Trophoblast cell (in vitro differentiated cells and primary cell): ENCODE results near the gene RASSF5.

ENCODE experiments used
- DNase-seq, 2 donors: peaks; one replicate each; pipeline ENCODE4 v3.0.0-alpha.2; 2016
- H2AFZ ChIP-seq: 2 replicates; pipeline ENCODE4 v1.6.1; 2013; ENCODE audit warnings: low read length, moderate library complexity, mild to moderate bottlenecking; ENCODE audit not compliant: insufficient read depth, poor library complexity
- H2AK5ac ChIP-seq: 2 replicates; pipeline ENCODE4 v1.6.1; 2013; ENCODE audit warnings: mild to moderate bottlenecking, low read length
- H2BK120ac ChIP-seq: 2 replicates; pipeline ENCODE4 v1.6.1; 2013; ENCODE audit warnings: low read length, mild to moderate bottlenecking, moderate library complexity; ENCODE audit not compliant: insufficient read depth, poor library complexity
- H2BK12ac ChIP-seq: 2 replicates; pipeline ENCODE4 v1.6.1; 2013; ENCODE audit warnings: mild to moderate bottlenecking, low read length, moderate library complexity
- H2BK5ac ChIP-seq: 2 replicates; pipeline ENCODE4 v1.6.1; 2013; ENCODE audit warnings: low read length, low read depth, moderate library complexity, mild to moderate bottlenecking; ENCODE audit not compliant: poor library complexity
- H3K14ac ChIP-seq: 2 replicates; pipeline ENCODE4 v1.6.1; 2013; ENCODE audit warnings: mild to moderate bottlenecking, low read length
- H3K18ac ChIP-seq: 2 replicates; pipeline ENCODE4 v1.6.1; 2013; ENCODE audit warnings: mild to moderate bottlenecking, low read length
- H3K23ac ChIP-seq: 2 replicates; pipeline ENCODE4 v1.6.1; 2013; ENCODE audit warnings: low read length
- H3K27ac ChIP-seq: 2 replicates; pipeline ENCODE4 v1.5.1; 2013; ENCODE audit warnings: low read depth, mild to moderate bottlenecking, inconsistent platforms, low read length, moderate library complexity
- H3K27me3 ChIP-seq: 2 replicates; pipeline ENCODE4 v1.6.1; 2013; ENCODE audit warnings: inconsistent platforms, mild to moderate bottlenecking, low read length, moderate library complexity; ENCODE audit not compliant: insufficient read depth
- H3K36me3 ChIP-seq, 2 experiments: 1 replicate in 1 of 2; 2 replicates in 1 of 2; pipeline ENCODE4 v1.6.1; 2013; ENCODE audit warnings: low read length in 2 of 2, mild to moderate bottlenecking in 2 of 2, moderate library complexity in 1 of 2; ENCODE audit not compliant: insufficient read depth in 2 of 2, control insufficient read depth in 1 of 2
- H3K4ac ChIP-seq: 2 replicates; pipeline ENCODE4 v1.6.1; 2013; ENCODE audit warnings: low read depth, mild to moderate bottlenecking, low read length, moderate library complexity
- H3K4me1 ChIP-seq, 2 experiments: 1 replicate in 1 of 2; 2 replicates in 1 of 2; pipeline ENCODE4 v1.6.1; 2013; ENCODE audit warnings: low read length in 2 of 2, mild to moderate bottlenecking in 2 of 2, moderate library complexity in 1 of 2; ENCODE audit not compliant: insufficient read depth in 2 of 2, control insufficient read depth in 1 of 2
- H3K4me2 ChIP-seq: 2 replicates; pipeline ENCODE4 v1.6.1; 2013; ENCODE audit warnings: inconsistent platforms, mild to moderate bottlenecking, low read length, moderate library complexity
- H3K4me3 ChIP-seq: 2 replicates; pipeline ENCODE4 v1.5.1; 2013; ENCODE audit warnings: mild to moderate bottlenecking, low read depth, low read length, inconsistent platforms
- H3K79me1 ChIP-seq: one replicate; pipeline ENCODE4 v1.6.1; 2013; ENCODE audit warnings: low read length
- H3K79me2 ChIP-seq: 2 replicates; pipeline ENCODE4 v1.6.1; 2013; ENCODE audit warnings: low read length, mild to moderate bottlenecking; ENCODE audit not compliant: control insufficient read depth, insufficient read depth, poor library complexity
- H3K9ac ChIP-seq: 2 replicates; pipeline ENCODE4 v1.6.1; 2013; ENCODE audit warnings: mild to moderate bottlenecking, low read length
- H3K9me3 ChIP-seq: 2 replicates; pipeline ENCODE4 v1.6.1; 2013; ENCODE audit warnings: low read depth, mild to moderate bottlenecking, control low read depth, inconsistent platforms, low read length; ENCODE audit not compliant: insufficient read depth
- H4K12ac ChIP-seq: 2 replicates; pipeline ENCODE4 v1.6.1; 2013; ENCODE audit warnings: low read depth, mild to moderate bottlenecking, low read length, moderate library complexity
- H4K8ac ChIP-seq: 2 replicates; pipeline ENCODE4 v1.6.1; 2013; ENCODE audit warnings: low read depth, mild to moderate bottlenecking, low read length, moderate library complexity
- H4K91ac ChIP-seq: one replicate; pipeline ENCODE4 v1.6.1; 2013; ENCODE audit warnings: low read depth, mild to moderate bottlenecking, low read length, moderate library complexity
- WGBS: extraction: QIAGEN DNeasy Blood & Tissue Kit; methylation state at CpG from one replicate; pipeline ENCODE4 v1.1.7; 2013; ENCODE audit warnings: missing lambda C conversion rate; ENCODE audit not compliant: insufficient read length, insufficient coverage; ENCODE audit errors: extremely low coverage; 5-methylcytosine and 5-hydroxymethylcytosine counted together

Gene RASSF5

DNA sequence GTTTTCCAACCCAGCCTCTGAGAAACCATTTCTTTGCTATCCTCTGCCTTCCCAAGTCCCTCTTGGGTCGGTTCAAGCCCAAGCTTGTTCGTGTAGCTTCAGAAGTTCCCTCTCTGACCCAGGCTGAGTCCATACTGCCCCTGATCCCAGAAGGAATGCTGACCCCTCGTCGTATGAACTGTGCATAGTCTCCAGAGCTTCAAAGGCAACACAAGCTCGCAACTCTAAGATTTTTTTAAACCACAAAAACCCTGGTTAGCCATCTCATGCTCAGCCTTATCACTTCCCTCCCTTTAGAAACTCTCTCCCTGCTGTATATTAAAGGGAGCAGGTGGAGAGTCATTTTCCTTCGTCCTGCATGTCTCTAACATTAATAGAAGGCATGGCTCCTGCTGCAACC is 81.2 kb downstream of the RASSF5 start:
- H3K14ac ChIP-seq, result no peak overlapping the region
- WGBS, result no CpG with 5 or more reads among the region's 6 CpGs
- H3K36me3 ChIP-seq, result peaks cover 7 to 9% of the 10 kb centered on the region in 2 experiments

DNA sequence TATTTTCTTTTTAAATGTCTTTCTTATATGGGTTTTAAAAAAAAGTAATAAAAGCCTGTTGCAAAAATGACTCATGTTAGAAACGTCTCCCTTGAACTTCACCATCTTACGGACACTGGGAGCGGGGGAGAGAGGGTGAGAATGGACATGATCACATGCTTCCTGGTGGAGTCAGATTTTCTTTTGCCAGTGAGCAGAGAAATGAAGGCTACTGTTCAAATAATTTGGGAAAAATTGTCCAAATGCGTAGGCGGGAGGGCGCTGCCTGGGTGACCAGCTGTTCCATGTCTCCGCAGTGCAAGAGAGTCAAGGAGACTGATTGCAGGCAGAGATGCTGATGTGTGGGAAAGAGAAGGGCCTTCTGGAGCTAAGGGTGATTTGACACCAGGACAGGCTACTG is 81.9 kb downstream of the RASSF5 start:
- Histone ChIP-seq H3K9ac (no peak overlapping the region), H3K23ac (no peak overlapping the region), H4K8ac (no peak overlapping the region), H2AFZ (no peak overlapping the region), H3K4me3 (no peak overlapping the region), H4K12ac (no peak overlapping the region), H2AK5ac (no peak overlapping the region), H3K14ac (no peak overlapping the region), H2BK120ac (no peak overlapping the region), H3K18ac (no peak overlapping the region), H3K27ac (no peak overlapping the region), H2BK12ac (no peak overlapping the region), H3K79me1 (no peaks in the 10 kb centered on the region), H3K79me2 (no peaks in the 10 kb centered on the region), H3K4ac (no peak overlapping the region), H3K27me3 (no peaks in the 10 kb centered on the region), H3K4me2 (no peak overlapping the region), H3K36me3 (peaks cover 9 to 11% of the 10 kb centered on the region in 2 experiments), H3K9me3 (peaks cover 4% of the 10 kb centered on the region), H4K91ac (no peak overlapping the region), H2BK5ac (no peak overlapping the region), H3K4me1 (no peaks in the 10 kb centered on the region)
- no peak for DNase-seq
- no CpG with 5 or more reads among the region's 7 CpGs for WGBS

More for the DNA sequence above, 81.2 kb downstream of the RASSF5 start:
- H4K8ac ChIP-seq, result no peak overlapping the region
- no peaks in the 10 kb centered on the region for H3K27me3 ChIP-seq
- H3K9ac ChIP-seq, result no peak overlapping the region
- DNase-seq, result no peak
- H2BK120ac ChIP-seq, result no peak overlapping the region
- H3K4me3 ChIP-seq, result no peak overlapping the region
- no peak overlapping the region for H3K27ac ChIP-seq
- H2BK5ac ChIP-seq, result no peak overlapping the region
- H3K79me1 ChIP-seq, result no peaks in the 10 kb centered on the region
- no peaks in the 10 kb centered on the region for H3K79me2 ChIP-seq
- no peak overlapping the region for H3K23ac ChIP-seq
- no peak overlapping the region for H3K4me2 ChIP-seq
- no peak overlapping the region for H4K91ac ChIP-seq
- H3K4ac ChIP-seq, result no peak overlapping the region
- peaks cover 3% of the 10 kb centered on the region for H3K9me3 ChIP-seq
- H2AFZ ChIP-seq, result no peak overlapping the region
- H3K18ac ChIP-seq, result no peak overlapping the region
- no peak overlapping the region for H2AK5ac ChIP-seq
- no peak overlapping the region for H2BK12ac ChIP-seq
- no peak overlapping the region for H4K12ac ChIP-seq
- no peaks in the 10 kb centered on the region for H3K4me1 ChIP-seq

DNA sequence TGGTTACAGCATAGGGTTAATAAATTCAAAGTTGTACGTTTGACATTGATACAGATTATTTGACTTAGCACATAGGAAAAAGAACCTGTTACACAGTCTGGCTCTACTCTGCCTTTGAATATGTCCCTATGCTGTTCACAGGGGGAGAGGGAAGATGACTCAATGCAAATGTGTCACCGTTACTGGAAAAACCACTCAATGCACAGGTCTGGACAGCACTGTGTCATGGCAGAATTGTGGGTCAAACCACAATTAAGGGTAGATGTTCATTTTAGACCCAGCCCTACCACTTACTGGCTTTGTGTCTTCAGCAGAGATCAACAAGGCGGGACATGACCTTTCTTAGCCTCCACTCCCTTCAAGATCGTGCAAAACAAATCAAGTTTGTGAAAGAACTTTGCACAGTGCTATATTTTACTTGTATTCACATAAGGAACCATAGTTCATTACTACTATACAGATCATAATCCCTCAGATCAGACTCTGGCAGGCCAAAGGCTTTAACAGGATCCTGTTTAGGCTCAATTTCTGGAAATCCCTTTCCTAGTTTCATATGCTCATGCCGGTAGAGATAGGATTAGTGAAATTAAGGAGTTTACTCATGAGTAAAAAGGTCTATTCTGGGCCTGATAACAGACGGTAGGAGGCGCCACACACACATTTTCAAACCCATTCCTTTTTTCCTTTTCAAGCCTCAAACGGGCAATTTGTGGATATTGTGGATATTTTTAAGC is 82.9 kb downstream of the RASSF5 start:
- no peak overlapping the region for H2AK5ac ChIP-seq
- no peak overlapping the region for H4K12ac ChIP-seq
- H2BK120ac ChIP-seq, result no peak overlapping the region
- no peaks in the 10 kb centered on the region for H3K4me1 ChIP-seq
- no peak overlapping the region for H3K18ac ChIP-seq
- H3K36me3 ChIP-seq, result peaks cover 9 to 16% of the 10 kb centered on the region in 2 experiments
- no peak overlapping the region for H2BK5ac ChIP-seq
- H3K4ac ChIP-seq, result no peak overlapping the region
- no peak overlapping the region for H3K4me2 ChIP-seq
- no peak overlapping the region for H3K4me3 ChIP-seq
- H2BK12ac ChIP-seq, result no peak overlapping the region
- peak; percentile 35 to 47 for DNase-seq
- no peak overlapping the region for H3K27ac ChIP-seq
- no peaks in the 10 kb centered on the region for H3K79me2 ChIP-seq
- H3K9ac ChIP-seq, result no peak overlapping the region
- no peak overlapping the region for H4K91ac ChIP-seq
- no peak overlapping the region for H3K23ac ChIP-seq
- no peak overlapping the region for H2AFZ ChIP-seq
- no peaks in the 10 kb centered on the region for H3K79me1 ChIP-seq
- peaks cover 2% of the 10 kb centered on the region for H3K9me3 ChIP-seq
- no peaks in the 10 kb centered on the region for H3K27me3 ChIP-seq
- H4K8ac ChIP-seq, result no peak overlapping the region
- WGBS, result no CpG with 5 or more reads among the region's 8 CpGs
- H3K14ac ChIP-seq, result no peak overlapping the region

DNA sequence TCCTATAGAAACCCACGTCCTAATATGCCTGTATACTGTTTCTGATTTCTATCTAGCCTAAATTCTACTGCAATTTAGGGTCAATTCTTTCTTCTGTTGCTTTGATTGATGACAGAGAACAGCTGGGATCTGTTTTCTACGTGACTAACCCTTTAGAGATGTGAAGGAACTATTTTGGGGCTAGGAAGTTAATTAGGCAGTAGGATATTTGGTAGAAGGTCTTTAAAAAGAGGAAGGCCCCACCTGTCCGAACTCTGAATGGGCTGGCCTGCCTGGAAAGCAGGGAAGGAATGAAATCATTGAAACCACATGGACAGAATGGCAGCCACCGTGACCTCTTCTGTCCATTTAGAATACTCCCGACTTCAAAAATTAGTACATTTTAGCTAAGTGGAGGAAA is 83.9 kb downstream of the RASSF5 start:
- no peak for DNase-seq
- H2BK5ac ChIP-seq, result no peak overlapping the region
- peaks cover 2% of the 10 kb centered on the region for H3K9me3 ChIP-seq
- no peak overlapping the region for H2BK12ac ChIP-seq
- no peak overlapping the region for H3K4ac ChIP-seq
- no peak overlapping the region for H3K18ac ChIP-seq
- no peak overlapping the region for H2BK120ac ChIP-seq
- no peaks in the 10 kb centered on the region for H3K79me1 ChIP-seq
- no peak overlapping the region for H2AK5ac ChIP-seq
- H3K14ac ChIP-seq, result no peak overlapping the region
- no peak overlapping the region for H3K4me3 ChIP-seq
- no CpG with 5 or more reads among the region's 5 CpGs for WGBS
- no peak overlapping the region for H3K4me2 ChIP-seq
- H3K36me3 ChIP-seq, result peaks cover 11 to 21% of the 10 kb centered on the region in 2 experiments
- no peak overlapping the region for H4K91ac ChIP-seq
- no peak overlapping the region for H3K27ac ChIP-seq
- H3K9ac ChIP-seq, result no peak overlapping the region
- H4K12ac ChIP-seq, result no peak overlapping the region
- H3K79me2 ChIP-seq, result no peaks in the 10 kb centered on the region
- H3K4me1 ChIP-seq, result no peaks in the 10 kb centered on the region
- H3K27me3 ChIP-seq, result no peaks in the 10 kb centered on the region
- H2AFZ ChIP-seq, result no peak overlapping the region
- H3K23ac ChIP-seq, result no peak overlapping the region
- H4K8ac ChIP-seq, result no peak overlapping the region
